Transverse colon (tissue), 3 donors: Measurements from ENCODE around the gene STMN3.

Source experiments
- EP300 ChIP-seq: sonication (generic); formaldehyde crosslinking; IDR thresholded peaks from one replicate; pipeline ENCODE4 v1.6.1; 2017; ENCODE audit warnings: antibody characterized with exemption, low read depth
- POLR2A ChIP-seq: fragments of 450-650 bp; IDR thresholded peaks from one replicate; pipeline ENCODE4 v1.6.1; 2016; ENCODE audit warnings: antibody characterized with exemption, mild to moderate bottlenecking, moderate library complexity
- TF ChIP-seq, protein P1 (sequence below), 5 experiments: fragments of 200-600 bp in 3 of 5; fragments of 450-650 bp in 2 of 5; sonication (generic) in 3 of 5; IDR thresholded peaks; 1 replicate in 2 of 5; 2 replicates in 3 of 5; pipeline ENCODE4 v1.5.1; 2016 to 2017; ENCODE audit warnings: antibody characterized with exemption in 5 of 5, inconsistent platforms in 3 of 5, mild to moderate bottlenecking in 2 of 5, moderate library complexity in 1 of 5

DNA sequence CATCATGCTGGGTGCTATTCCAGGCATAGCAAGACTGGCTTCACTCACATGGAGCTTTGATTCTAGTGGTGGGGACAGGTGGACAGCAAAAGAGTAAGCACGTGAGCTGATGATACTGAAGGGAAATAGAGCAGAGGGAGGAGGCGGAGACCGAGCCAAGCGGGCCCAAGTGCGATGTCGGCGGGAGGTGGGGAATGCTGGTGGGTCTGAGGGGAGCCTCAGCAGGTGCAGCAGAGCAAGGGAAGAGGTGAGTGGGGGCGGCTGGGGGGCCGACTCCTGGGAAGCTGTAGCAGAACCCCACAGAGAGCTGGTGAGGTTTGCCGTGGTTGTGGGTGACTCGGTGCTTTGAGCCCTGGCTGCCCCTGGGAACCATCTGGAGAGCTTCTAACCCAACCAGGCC lies 15.1 kb upstream of the STMN3 start:
- TF ChIP-seq, protein P1, sequence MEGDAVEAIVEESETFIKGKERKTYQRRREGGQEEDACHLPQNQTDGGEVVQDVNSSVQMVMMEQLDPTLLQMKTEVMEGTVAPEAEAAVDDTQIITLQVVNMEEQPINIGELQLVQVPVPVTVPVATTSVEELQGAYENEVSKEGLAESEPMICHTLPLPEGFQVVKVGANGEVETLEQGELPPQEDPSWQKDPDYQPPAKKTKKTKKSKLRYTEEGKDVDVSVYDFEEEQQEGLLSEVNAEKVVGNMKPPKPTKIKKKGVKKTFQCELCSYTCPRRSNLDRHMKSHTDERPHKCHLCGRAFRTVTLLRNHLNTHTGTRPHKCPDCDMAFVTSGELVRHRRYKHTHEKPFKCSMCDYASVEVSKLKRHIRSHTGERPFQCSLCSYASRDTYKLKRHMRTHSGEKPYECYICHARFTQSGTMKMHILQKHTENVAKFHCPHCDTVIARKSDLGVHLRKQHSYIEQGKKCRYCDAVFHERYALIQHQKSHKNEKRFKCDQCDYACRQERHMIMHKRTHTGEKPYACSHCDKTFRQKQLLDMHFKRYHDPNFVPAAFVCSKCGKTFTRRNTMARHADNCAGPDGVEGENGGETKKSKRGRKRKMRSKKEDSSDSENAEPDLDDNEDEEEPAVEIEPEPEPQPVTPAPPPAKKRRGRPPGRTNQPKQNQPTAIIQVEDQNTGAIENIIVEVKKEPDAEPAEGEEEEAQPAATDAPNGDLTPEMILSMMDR (IDR thresholded peaks at IDR 0.05), result no peak
- TF ChIP-seq POLR2A, result no peak
- TF ChIP-seq EP300, result no peak
